CD4-positive, alpha-beta memory T cell (primary cell): ENCODE results near the gene COA8. TPM values are rescaled to one million over a fixed set of nuclear protein-coding genes. Genes with fewer than 3 reads are reported as not detected.

Source experiments
- CTCF ChIA-PET: fragments of 350-600 bp; sonication (Branson Sonifier 250); formaldehyde crosslinking; loops from one replicate; lab custom pipeline; 2021; ENCODE audit warnings: inconsistent platforms; ENCODE audit not compliant: partially characterized antibody; lab: Charles Lee
- POLR2A ChIA-PET: fragments of 350-600 bp; sonication (Branson Sonifier 250); formaldehyde crosslinking; loops from one replicate; lab custom pipeline; 2021; ENCODE audit not compliant: partially characterized antibody; lab: Charles Lee
- DNase-seq, 5 donors: peaks; one replicate each; pipeline versions ENCODE4 v3.0.0 to v3.0.0-alpha.2; 2020 to 2022; ENCODE audit warnings: mixed read lengths in 1 of 5
- H3K27ac ChIP-seq: one replicate; pipeline ENCODE4 v1.7.0; 2013; ENCODE audit warnings: low read depth, low read length
- H3K27me3 ChIP-seq: 2 replicates; pipeline ENCODE4 v1.7.0; 2013; ENCODE audit warnings: mild to moderate bottlenecking, low read length, moderate library complexity; ENCODE audit not compliant: insufficient read depth
- H3K36me3 ChIP-seq: 2 replicates; pipeline ENCODE4 v1.7.0; 2013; ENCODE audit warnings: mild to moderate bottlenecking, low read length, moderate library complexity; ENCODE audit not compliant: insufficient read depth
- H3K4me1 ChIP-seq: 2 replicates; pipeline ENCODE4 v1.7.0; 2013; ENCODE audit warnings: mild to moderate bottlenecking, low read length, moderate library complexity; ENCODE audit not compliant: insufficient read depth
- H3K4me3 ChIP-seq, 2 donors: one replicate each; pipeline ENCODE4 v1.7.0; 2013; ENCODE audit warnings: low read length in 2 of 2, mild to moderate bottlenecking in 1 of 2
- H3K9me3 ChIP-seq, 2 donors: one replicate each; pipeline ENCODE4 v1.7.0; 2013; ENCODE audit warnings: low read length in 2 of 2, control low read depth in 1 of 2; ENCODE audit not compliant: control insufficient read depth in 1 of 2
- H3K27ac Mint-ChIP-seq, 7 donors: one replicate each; pipeline ENCODE4 v1.8.0; 2020 to 2021; ENCODE audit warnings: mixed read lengths in 7 of 7, mild to moderate bottlenecking in 6 of 7, inconsistent platforms in 3 of 7, moderate library complexity in 3 of 7
- H3K27me3 Mint-ChIP-seq, 2 donors: one replicate each; pipeline ENCODE4 v1.8.0; 2020 to 2021; ENCODE audit warnings: mixed read lengths in 2 of 2
- H3K36me3 Mint-ChIP-seq, 2 donors: one replicate each; pipeline ENCODE4 v1.8.0; 2020 to 2021; ENCODE audit warnings: mixed read lengths in 2 of 2, inconsistent platforms in 1 of 2, mild to moderate bottlenecking in 1 of 2
- H3K4me1 Mint-ChIP-seq, 4 donors: one replicate each; pipeline ENCODE4 v1.8.0; 2020 to 2021; ENCODE audit warnings: mixed read lengths in 4 of 4, mild to moderate bottlenecking in 1 of 4
- H3K4me3 Mint-ChIP-seq, 8 donors: one replicate each; pipeline ENCODE4 v1.8.0; 2020 to 2021; ENCODE audit warnings: mixed read lengths in 8 of 8, mild to moderate bottlenecking in 7 of 8, moderate library complexity in 6 of 8, inconsistent platforms in 3 of 8
- H3K9me3 Mint-ChIP-seq, 8 donors: one replicate each; pipeline ENCODE4 v1.8.0; 2020 to 2021; ENCODE audit warnings: mixed read lengths in 8 of 8, mild to moderate bottlenecking in 5 of 8, inconsistent platforms in 3 of 8, moderate library complexity in 1 of 8
- intact Hi-C: fragments of 100-400 bp; cut with micrococcal nuclease; formaldehyde crosslinking; loops from one replicate; pipeline ENCODE4 v1.15.1; 2023
- polyA plus RNA-seq, 2 donors: library from polyadenylated mRNA; unstranded; fragments of 300-500 nt; fragmentation: Illumina TruSeq; gene quantifications; one replicate each; pipeline ENCODE4 v1.2.3, GENCODE V29; 2021
- total RNA-seq, 2 experiments: library from RNA; stranded (reverse); gene quantifications; one replicate each; pipeline ENCODE4 v1.2.3, GENCODE V29; 2021

COA8 gene
- total and polyA plus RNA-seq, 4 experiments from 2014 or later = 26.1 to 63.9 (median 41.1) TPM

- intact Hi-C loops = no loop called here
- H3K27ac Mint-ChIP-seq = no peak overlapping the region
- H3K9me3 Mint-ChIP-seq = no peaks in the 10 kb centered on the region
- no peaks in the 10 kb centered on the region for H3K36me3 ChIP-seq
- peaks cover 34% of the 10 kb centered on the region for H3K4me1 ChIP-seq
- H3K27ac ChIP-seq = no peak overlapping the region
- peaks cover 8 to 29% (median 17%) of the 10 kb centered on the region in 4 donors for H3K4me1 Mint-ChIP-seq
- DNase-seq = no peak
- H3K27me3 Mint-ChIP-seq = no peaks in the 10 kb centered on the region
- ChIA-PET CTCF (no interaction called here), POLR2A (interaction anchor here (1.1 to 1.6 kb wide), 2 partner anchors 16 to 61 kb away, joined by 3 to 7 read pairs; partner anchors contain the start of genes BAG5 and COA8)
- no peaks in the 10 kb centered on the region for H3K27me3 ChIP-seq
- no peaks in the 10 kb centered on the region for H3K9me3 ChIP-seq
- H3K4me3 ChIP-seq = no peak overlapping the region
- no peak overlapping the region for H3K4me3 Mint-ChIP-seq
- no peaks in the 10 kb centered on the region for H3K36me3 Mint-ChIP-seq
Measured at GRCh38 chr14:103623308-103623707, 60.5 kb downstream of the COA8 start.

GRCh38 chr14:103623883-103624482 lies 61.2 kb downstream of the COA8 start:
- no peaks in the 10 kb centered on the region for H3K27me3 ChIP-seq
- H3K36me3 ChIP-seq = no peaks in the 10 kb centered on the region
- Mint-ChIP-seq H3K27me3 (no peaks in the 10 kb centered on the region), H3K4me1 (peaks cover 8 to 29% (median 17%) of the 10 kb centered on the region in 4 donors), H3K27ac (no peak overlapping the region), H3K4me3 (peak overlapping the region in 1 of 8 donors; percentile 17), H3K9me3 (no peaks in the 10 kb centered on the region), H3K36me3 (no peaks in the 10 kb centered on the region)
- intact Hi-C loops = no loop called here
- no peaks in the 10 kb centered on the region for H3K9me3 ChIP-seq
- peaks cover 36% of the 10 kb centered on the region for H3K4me1 ChIP-seq
- CTCF ChIA-PET = no interaction called here
- no peak for DNase-seq
- no peak overlapping the region for H3K27ac ChIP-seq
- POLR2A ChIA-PET = interaction anchor here (1.6 kb wide), 1 partner anchor 62 kb away, joined by 7 read pairs; the partner anchor contains the start of genes BAG5 and COA8
- no peak overlapping the region for H3K4me3 ChIP-seq

GRCh38 chr14:103624860-103625259 lies 62.1 kb downstream of the COA8 start:
- Mint-ChIP-seq H3K27ac (peak overlapping the region in 6 of 7 donors; percentile 65 to 89 (median 76)), H3K4me3 (peak overlapping the region; percentile 66 to 91 (median 83)), H3K27me3 (no peaks in the 10 kb centered on the region), H3K36me3 (no peaks in the 10 kb centered on the region), H3K4me1 (peaks cover 8 to 30% (median 18%) of the 10 kb centered on the region in 4 donors), H3K9me3 (no peaks in the 10 kb centered on the region)
- Histone ChIP-seq H3K36me3 (no peaks in the 10 kb centered on the region), H3K4me3 (no peak overlapping the region), H3K4me1 (peaks cover 37% of the 10 kb centered on the region), H3K27ac (no peak overlapping the region), H3K27me3 (no peaks in the 10 kb centered on the region), H3K9me3 (no peaks in the 10 kb centered on the region)
- DNase-seq = peak in 1 of 5 donors; percentile 54
- ChIA-PET CTCF (no interaction called here), POLR2A (interaction anchor here (1.6 kb wide), 1 partner anchor 63 kb away, joined by 7 read pairs; the partner anchor contains the start of genes BAG5 and COA8)
- intact Hi-C loops = loop anchor here (5.0 kb wide), 1 partner anchor 293 kb away; the partner anchor contains the start of gene EIF5

- intact Hi-C loops = loop anchor here (5.0 kb wide), 1 partner anchor 293 kb away; the partner anchor contains the start of gene EIF5
- H3K27ac ChIP-seq = no peak overlapping the region
- Mint-ChIP-seq H3K4me3 (peak overlapping the region; percentile 66 to 91 (median 83)), H3K4me1 (peaks cover 10 to 36% (median 22%) of the 10 kb centered on the region in 4 donors), H3K36me3 (peaks cover 0 to 2% of the 10 kb centered on the region in 2 donors), H3K27ac (peak overlapping the region; percentile 65 to 89 (median 80)), H3K9me3 (no peaks in the 10 kb centered on the region), H3K27me3 (no peaks in the 10 kb centered on the region)
- H3K9me3 ChIP-seq = no peaks in the 10 kb centered on the region
- ChIA-PET CTCF (interaction anchor here (1.0 kb wide), 1 partner anchor 24 kb away, joined by 4 read pairs; no protein-coding TSS in a partner anchor), POLR2A (interaction anchor here (1.2 to 1.3 kb wide), 2 partner anchors 18 to 63 kb away, joined by 4 read pairs; partner anchors contain the start of genes BAG5 and COA8)
- peak; percentile 56 to 68 (median 65) for DNase-seq
- H3K27me3 ChIP-seq = no peaks in the 10 kb centered on the region
- H3K36me3 ChIP-seq = no peaks in the 10 kb centered on the region
- H3K4me1 ChIP-seq = peaks cover 43% of the 10 kb centered on the region
- no peak overlapping the region for H3K4me3 ChIP-seq
Measured at GRCh38 chr14:103625356-103626095, 62.8 kb downstream of the COA8 start.

GRCh38 chr14:103626146-103626850 lies 63.5 kb downstream of the COA8 start:
- no peaks in the 10 kb centered on the region for H3K27me3 ChIP-seq
- CTCF ChIA-PET = interaction anchor here (1.0 kb wide), 1 partner anchor 24 kb away, joined by 4 read pairs; no protein-coding TSS in a partner anchor
- peaks cover 51% of the 10 kb centered on the region for H3K4me1 ChIP-seq
- Mint-ChIP-seq H3K27me3 (no peaks in the 10 kb centered on the region), H3K9me3 (no peaks in the 10 kb centered on the region), H3K4me3 (peak overlapping the region in 4 of 8 donors; percentile 13 to 47 (median 27)), H3K27ac (peak overlapping the region in 5 of 7 donors; percentile 22 to 73 (median 63)), H3K36me3 (peaks cover 0 to 2% of the 10 kb centered on the region in 2 donors), H3K4me1 (peaks cover 14 to 40% (median 26%) of the 10 kb centered on the region in 4 donors)
- no peaks in the 10 kb centered on the region for H3K9me3 ChIP-seq
- H3K4me3 ChIP-seq = no peak overlapping the region
- POLR2A ChIA-PET = interaction anchor here (1.2 to 1.3 kb wide), 2 partner anchors 19 to 64 kb away, joined by 4 read pairs; partner anchors contain the start of genes BAG5 and COA8
- no peak for DNase-seq
- intact Hi-C loops = loop anchor here (5.0 kb wide), 1 partner anchor 294 kb away; the partner anchor contains the start of gene EIF5
- H3K27ac ChIP-seq = no peak overlapping the region
- H3K36me3 ChIP-seq = no peaks in the 10 kb centered on the region

GRCh38 chr14:103627073-103628025 lies 64.6 kb downstream of the COA8 start:
- Histone ChIP-seq H3K9me3 (no peaks in the 10 kb centered on the region), H3K27ac (no peak overlapping the region), H3K27me3 (no peaks in the 10 kb centered on the region), H3K4me3 (no peak overlapping the region), H3K36me3 (no peaks in the 10 kb centered on the region), H3K4me1 (peaks cover 58% of the 10 kb centered on the region)
- Mint-ChIP-seq H3K27me3 (no peaks in the 10 kb centered on the region), H3K27ac (peak overlapping the region; percentile 65 to 85 (median 76)), H3K4me1 (peaks cover 14 to 45% (median 28%) of the 10 kb centered on the region in 4 donors), H3K36me3 (peaks cover 0 to 4% of the 10 kb centered on the region in 2 donors), H3K4me3 (peak overlapping the region; percentile 32 to 86 (median 79)), H3K9me3 (no peaks in the 10 kb centered on the region)
- intact Hi-C loops = loop anchor here (2.0 to 5.0 kb wide), 2 partner anchors 65 to 295 kb away; partner anchors contain the start of genes BAG5, COA8 and EIF5
- ChIA-PET CTCF (interaction anchor here (1.3 kb wide), 1 partner anchor 53 kb away, joined by 4 read pairs; no protein-coding TSS in a partner anchor), POLR2A (interaction anchor here (1.3 to 2.3 kb wide), 2 partner anchors 20 kb away, joined by 4 to 14 read pairs; no protein-coding TSS in a partner anchor)
- DNase-seq = no peak
